GM19468 (cell line): ENCODE results near the gene KIRREL1.
"Not testable (repeated sequence)": the region's sequence is repeated elsewhere in the genome, so short reads cannot be mapped to it uniquely, and the experiment has no call there.

Experiments
- ATAC-seq: cut with Tn5 transposase; IDR thresholded peaks from one replicate; pipeline ENCODE4 v1.9.1; 2021; ENCODE audit warnings: mild to moderate bottlenecking, moderate library complexity, moderate number of reproducible peaks; ENCODE audit not compliant: unreplicated experiment; ENCODE audit errors: extremely low read depth

KIRREL1 gene

DNA sequence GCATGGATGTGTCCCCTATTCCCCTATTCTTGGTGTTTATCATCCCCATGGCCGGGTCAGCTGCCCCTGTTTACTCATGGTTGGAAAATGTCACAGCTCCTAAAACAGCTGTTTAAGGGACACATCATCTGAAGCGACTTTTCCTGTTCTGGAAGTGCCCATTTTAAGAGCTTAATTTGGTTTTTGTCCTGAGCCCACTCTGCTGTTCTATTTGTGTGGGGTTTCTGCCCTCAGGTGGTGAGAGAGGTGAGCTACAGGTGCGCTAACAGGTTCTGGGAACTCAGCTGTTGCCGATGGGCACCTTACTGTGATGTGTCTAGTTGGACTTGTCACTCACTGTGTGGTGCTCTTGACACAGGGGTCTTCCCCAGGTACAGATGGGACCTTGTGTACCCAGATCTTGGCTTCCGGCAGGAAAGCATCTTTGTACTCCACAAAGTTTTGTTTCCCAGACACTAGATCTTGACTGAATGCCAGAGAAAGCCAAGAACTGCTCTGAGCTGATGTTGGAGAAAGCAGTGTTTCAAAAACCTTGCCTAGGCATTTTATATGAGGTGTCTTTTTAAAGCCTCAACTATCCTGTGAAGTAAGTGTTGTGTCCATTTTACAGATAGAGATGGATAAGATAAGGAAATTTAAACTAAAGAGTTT is 128.3 kb downstream of the KIRREL1 start:
- no peak for ATAC-seq

DNA sequence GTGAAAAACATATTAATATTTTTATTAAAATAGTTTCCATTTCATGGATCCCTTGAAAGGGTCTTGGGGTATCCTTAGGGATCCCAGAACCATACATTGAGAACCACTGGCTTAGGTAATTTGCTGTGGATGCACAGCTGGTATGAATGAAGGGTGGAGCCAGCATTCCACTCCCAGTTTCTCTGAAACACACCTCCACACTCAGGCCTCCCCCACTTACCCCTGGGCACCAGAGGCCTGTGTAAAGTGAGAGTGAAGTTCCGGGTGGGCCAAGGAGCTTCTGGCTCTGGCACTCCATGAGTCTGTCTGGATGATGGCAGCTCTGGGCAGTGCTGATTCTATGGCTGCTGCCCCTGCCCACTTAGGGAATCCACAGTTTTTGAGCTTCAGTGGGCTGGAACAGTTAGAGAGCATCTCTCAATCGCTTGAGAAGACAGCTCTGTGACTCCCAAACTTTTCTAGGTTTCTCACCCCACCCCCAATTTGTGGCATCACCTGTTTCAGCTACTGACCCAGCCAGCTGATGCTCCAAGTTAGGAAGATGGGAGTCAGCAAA is 129.5 kb downstream of the KIRREL1 start:
- no peak for ATAC-seq

DNA sequence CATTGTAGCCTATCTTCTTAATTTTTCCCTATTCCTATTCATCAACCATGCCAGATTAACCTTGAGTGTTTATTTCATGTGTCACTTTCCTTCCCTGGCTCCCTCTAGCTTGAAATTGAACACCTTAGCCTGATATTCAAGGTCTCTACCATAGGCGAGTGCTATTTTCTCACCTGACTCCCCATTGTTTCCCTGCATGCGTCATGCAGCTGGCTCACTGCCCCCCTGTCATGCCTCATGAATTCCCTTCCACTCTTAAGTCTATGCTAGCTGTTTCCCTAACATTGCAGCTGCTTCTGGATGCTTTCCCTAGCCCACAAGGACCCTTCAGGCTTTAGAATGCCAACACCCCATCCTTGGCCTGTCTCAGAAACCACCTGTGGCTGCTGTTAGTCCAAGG is 130.6 kb downstream of the KIRREL1 start:
- ATAC-seq = no peak

- peak; percentile 40 for ATAC-seq
Measured at GRCh38 chr1:158124999-158125398, 131.6 kb downstream of the KIRREL1 start.

- ATAC-seq = peak; percentile 80
Measured at GRCh38 chr1:158126425-158126824, 133.0 kb downstream of the KIRREL1 start.

DNA sequence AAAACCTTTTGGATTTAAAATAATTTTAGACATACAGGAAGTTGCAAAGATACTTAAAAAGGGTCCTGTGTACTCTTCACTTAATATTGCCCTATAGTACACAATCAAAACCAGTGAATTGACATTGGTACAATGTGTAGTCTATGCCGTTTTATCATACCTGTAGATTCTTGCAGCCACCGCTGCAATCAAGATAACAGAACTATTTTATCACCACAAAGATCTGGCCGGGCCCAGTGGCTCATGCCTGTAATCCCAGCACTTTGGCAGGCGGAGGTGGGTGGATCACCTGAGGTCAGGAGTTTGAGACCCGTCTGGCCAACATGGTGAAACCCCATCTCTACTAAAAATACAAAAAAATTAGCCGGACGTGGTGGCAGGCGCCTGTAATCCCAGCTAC is 135.1 kb downstream of the KIRREL1 start:
- not testable (repeated sequence) for ATAC-seq

DNA sequence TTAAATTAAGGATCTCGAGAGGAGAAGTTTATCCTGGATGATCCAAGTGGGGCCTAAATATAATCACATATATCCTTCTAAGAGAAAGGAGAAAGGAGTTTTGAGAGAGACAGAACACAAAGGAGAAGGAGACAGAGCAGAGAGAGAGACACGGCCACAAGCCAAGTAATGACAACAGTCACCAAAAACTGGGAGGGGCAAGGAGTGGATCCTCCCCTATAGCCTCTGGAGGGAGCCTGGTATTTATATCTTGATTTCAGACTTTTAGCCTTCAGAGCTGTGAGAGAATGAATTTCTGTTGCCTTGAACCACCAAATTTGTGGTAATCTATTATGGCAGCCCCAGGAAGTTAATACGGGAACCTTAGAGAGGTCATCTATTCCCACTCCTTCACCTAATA is 137.8 kb downstream of the KIRREL1 start:
- ATAC-seq = no peak

- ATAC-seq = no peak
Measured at GRCh38 chr1:158140764-158141192, 147.3 kb downstream of the KIRREL1 start.

GRCh38 chr1:158145173-158145719 is 151.8 kb downstream of the KIRREL1 start:
- ATAC-seq = no peak

DNA sequence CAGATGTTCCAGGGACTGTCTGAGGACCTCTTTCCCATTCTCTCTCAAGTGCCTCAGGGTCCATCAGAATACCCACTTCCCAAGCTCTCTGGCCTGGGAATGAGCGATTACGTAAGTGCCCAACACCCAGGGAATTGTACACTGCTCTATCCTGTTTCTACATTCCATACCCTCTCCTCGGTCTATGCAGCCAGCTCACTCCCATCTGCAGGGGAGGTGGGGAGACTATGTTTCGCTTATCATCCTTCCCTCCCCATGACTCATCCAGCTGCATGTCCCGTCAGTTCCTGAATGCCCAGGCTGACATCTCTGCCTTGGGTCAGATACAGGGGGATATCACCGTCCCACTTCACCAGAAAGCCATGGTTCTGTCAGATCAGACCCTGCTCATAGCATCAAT is 152.7 kb downstream of the KIRREL1 start:
- no peak for ATAC-seq

DNA sequence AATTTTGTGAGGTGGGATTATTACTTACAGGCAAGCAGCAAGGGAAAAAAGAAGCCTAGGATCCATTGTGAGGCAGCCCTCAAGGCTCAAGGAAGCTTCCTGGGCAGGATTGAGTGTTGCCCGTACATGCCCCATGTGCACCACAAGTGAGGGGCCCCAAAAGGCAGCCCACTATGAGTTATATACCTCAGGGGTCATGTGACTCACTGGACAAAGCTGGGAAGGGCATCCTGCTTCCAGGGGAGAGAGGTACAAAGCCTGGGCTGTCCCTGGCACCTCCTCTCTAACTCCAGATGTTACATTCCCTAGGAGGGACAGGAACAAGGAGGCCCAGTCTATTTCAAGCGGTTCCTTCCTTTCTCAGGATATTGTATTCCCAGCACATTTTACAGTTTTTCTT is 153.3 kb downstream of the KIRREL1 start:
- no peak for ATAC-seq

DNA sequence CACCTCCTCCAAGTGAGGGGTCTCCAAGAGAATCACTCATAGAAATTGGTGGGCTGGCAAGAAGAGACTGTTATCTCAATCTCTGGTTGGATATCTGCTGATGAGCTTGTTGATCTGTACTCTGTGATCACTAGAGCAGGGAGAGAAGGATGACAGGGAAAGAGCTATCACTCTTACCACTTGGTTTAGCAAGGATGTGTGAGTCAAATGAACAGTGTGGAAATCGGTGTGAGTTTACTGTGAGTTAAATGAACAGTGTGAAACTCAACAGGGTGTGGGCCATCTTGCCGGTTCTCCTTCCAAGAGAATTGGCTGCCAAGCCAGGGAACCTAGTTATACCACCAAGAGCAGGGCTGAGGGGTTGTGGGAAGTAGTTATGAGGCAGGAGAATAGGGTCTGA is 154.0 kb downstream of the KIRREL1 start:
- ATAC-seq = no peak

GRCh38 chr1:158147869-158148268 is 154.4 kb downstream of the KIRREL1 start:
- ATAC-seq = no peak

DNA sequence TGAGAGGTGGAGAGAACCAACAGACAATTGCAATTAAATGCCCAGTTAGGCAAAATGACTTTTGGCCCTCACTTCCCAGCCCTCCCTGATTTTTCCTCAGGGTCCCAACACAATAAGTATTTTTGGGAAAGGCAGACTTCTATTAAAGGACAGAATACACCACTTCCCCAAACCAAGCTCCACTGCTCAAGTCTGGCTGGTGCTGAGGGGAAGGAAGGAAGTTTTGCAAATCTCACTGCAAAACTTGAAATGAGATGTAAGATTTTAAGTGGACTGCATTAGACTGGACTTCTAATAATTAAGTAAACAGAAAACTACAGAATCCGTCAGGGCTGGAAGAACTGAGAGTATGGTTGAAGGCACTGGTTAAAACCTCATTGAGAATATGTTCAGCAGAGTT is 155.0 kb downstream of the KIRREL1 start:
- ATAC-seq = no peak

- ATAC-seq = no peak
Measured at GRCh38 chr1:158149175-158149574, 155.7 kb downstream of the KIRREL1 start.
